NCI-H2107 treated with DMSO at 0.1 percent for 48 hours (cell line): ENCODE results near the gene SLC25A3.
"Not testable (repeated sequence)": the region's sequence is repeated elsewhere in the genome, so short reads cannot be mapped to it uniquely, and the experiment has no call there.

Experiments
- DNase-seq: peaks from one replicate; lab custom pipeline; 2025; ENCODE audit not compliant: unreplicated experiment; lab: John Stamatoyannopoulos, UW

SLC25A3 gene

DNA sequence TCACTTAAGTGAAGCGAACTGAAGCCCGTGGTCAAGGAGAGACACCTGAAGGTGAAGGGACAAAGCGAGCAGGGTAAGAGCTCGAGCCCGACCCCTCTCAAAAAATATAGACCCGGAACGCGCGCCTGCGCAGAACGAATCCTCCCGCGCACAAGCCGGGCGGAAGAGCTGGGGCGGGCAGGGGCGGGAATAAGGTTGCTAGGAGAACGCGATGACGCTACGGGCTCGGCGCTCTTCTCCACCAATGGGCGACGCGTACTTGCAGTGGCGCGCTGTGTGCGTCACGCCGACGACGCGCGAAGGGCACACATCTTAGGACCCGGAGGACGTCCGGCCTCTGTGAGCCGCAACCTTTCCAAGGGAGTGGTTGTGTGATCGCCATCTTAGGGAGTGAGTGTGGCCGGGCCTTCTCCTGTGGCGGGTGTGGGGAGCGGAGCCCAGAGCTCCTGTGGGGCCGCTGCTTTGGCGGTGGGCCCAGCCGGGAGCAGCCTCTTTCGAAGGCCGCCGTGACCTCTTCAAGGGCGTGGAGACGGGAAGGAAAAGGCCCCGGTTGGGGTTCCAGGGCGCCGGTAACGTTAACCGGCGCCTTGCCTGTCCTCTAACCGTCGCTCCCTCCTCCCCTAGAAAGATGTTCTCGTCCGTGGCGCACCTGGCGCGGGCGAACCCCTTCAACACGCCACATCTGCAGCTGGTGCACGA, at the start of gene SLC25A3:
Gene SLC25A3 (plus strand): TSS at position 336 of the 699 bp plus-strand sequence. CDS start 293 bp downstream, at position 629.
- peak; percentile 95 for DNase-seq

DNA sequence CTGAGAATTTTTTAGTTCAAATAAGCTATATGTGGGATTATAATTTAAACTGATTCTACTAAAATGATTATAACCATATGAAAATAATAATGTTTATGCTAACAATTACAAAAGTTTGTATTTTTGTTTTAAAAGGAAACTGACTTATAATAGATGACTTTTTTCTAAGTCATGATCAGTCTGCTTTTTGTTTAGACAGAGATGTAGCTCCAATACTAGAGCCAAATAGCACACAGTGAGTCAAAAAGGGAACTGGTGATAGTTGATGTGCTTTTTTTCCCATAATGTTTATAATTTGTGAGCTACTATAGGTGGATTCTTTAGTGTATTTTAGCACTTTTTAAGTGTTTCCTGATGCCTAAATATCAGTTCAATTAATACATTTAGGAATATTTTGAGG, 49.8 kb upstream of the SLC25A3 start:
- DNase-seq, result no peak

- DNase-seq, result no peak
Measured at GRCh38 chr12:98544751-98545150, 48.7 kb upstream of the SLC25A3 start.

- DNase-seq, result no peak
Measured at GRCh38 chr12:98549371-98550110, 43.9 kb upstream of the SLC25A3 start.

GRCh38 chr12:98551787-98552186, 41.7 kb upstream of the SLC25A3 start:
- DNase-seq, result no peak

DNA sequence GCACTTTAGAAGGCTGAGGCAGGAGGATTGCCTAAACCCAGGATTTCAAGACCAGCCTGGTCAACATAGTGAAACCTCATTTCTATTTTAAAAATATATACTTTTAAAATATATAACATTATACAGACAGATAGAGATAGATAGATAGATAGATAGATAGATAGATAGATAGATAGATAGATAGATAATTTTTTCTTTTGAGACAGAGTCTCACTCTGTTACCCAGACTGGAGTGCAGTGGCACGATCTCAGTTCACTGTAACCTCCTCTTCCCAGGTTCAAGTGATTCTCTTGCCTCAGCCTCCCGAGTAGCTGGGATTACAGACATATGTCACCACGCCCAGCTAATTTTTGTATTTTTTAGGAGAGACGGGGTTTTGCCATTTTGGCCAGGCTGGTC, 35.4 kb upstream of the SLC25A3 start:
- not testable (repeated sequence) for DNase-seq

DNA sequence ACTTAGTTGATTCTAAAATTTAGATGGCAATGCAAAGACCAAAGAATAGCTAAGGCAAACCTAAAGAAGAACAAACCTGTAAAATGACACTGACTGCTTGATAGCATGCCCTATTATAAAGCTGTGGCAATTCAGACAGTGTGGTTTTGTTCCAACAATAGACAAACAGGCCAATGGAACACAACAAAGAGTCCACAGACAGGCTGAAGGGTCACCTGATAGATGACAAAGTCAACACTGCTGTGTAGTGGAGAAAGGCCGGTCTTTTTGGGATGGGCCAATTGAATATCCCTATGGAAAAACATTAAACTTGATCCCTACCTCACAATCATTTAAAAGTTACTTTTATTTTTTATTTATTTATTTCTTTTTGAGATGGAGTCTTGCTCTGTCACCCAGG, 33.8 kb upstream of the SLC25A3 start:
- peak; percentile 71 for DNase-seq

- DNase-seq, result no peak
Measured at GRCh38 chr12:98561846-98562245, 31.6 kb upstream of the SLC25A3 start.

- no peak for DNase-seq
Measured at GRCh38 chr12:98572010-98572409, 21.5 kb upstream of the SLC25A3 start.

DNA sequence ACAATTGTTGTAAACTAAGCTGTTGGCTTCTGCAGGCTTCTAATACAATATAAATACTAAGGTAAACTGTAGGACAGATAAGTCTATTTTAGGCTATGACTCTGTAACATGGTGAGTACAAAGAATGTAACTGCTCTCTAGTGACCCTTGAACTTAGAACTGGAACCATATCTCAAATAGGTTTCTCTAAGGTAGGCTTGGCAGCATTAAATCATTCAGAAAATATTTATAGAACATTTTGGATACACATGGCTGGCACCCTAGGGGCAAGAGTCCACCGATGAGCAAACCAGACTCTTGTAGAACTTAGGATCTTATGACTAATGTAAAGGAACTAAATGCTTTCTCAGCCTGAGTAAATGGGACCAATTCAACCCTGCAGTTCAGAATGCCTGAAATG, 19.4 kb upstream of the SLC25A3 start:
- no peak for DNase-seq

DNA sequence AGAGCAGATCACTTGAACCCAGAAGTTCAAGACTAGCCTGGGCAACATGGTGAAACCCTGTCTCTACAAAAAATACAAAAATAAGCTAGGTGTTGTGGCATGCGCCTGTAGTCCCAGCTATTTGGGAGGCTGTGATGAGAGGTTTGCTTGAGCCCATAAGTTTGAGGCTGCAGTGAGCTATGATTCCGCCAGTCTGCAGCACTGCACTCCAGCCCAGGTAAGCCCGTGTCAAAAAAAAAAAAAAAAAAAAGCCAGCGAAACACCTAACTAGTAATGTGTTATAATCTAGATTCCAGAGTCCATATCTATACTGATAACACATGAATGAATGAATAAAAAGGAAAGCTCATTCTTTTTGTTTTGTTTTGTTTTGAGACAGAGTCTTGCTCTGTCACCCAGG, 18.5 kb upstream of the SLC25A3 start:
- DNase-seq, result no peak

DNA sequence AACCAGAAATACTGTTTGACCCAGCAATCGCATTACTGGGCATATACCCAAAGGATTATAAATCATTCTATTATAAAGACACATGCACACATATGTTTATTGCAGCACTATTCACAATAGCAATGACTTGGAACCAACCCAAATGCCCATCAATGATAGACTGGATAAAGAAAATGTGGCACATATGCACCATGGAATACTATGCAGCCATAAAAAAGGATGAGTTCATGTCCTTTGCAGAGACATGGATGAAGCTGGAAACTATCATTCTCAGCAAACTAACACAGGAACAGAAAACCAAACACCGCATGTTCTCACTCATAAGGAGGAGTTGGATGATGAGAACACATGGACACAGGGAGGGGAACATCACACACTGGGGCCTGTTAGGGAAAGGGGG, 16.7 kb upstream of the SLC25A3 start:
- DNase-seq, result not testable (repeated sequence)

GRCh38 chr12:98578392-98578791, 15.1 kb upstream of the SLC25A3 start:
- no peak for DNase-seq

- DNase-seq, result no peak
Measured at GRCh38 chr12:98578821-98579220, 14.7 kb upstream of the SLC25A3 start.

DNA sequence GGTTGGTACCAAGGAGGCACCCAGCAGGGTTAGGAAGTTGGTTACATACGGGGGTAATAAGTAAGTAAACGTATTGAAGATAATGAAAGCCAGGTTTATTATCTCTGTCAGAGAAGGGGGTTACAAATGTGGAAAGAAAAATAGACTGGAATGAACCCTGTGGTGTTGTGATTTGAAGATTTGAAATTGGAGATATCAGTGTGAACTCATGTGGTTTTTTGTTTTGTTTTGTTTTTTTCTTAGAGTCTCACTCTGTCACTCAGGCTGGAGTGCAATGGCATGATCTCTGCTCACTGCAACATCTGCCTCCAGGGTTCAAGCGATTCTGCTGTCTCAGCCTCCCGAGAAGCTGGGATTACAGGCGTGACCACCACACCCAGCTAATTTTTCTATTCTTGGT, 14.1 kb upstream of the SLC25A3 start:
- DNase-seq, result no peak

DNA sequence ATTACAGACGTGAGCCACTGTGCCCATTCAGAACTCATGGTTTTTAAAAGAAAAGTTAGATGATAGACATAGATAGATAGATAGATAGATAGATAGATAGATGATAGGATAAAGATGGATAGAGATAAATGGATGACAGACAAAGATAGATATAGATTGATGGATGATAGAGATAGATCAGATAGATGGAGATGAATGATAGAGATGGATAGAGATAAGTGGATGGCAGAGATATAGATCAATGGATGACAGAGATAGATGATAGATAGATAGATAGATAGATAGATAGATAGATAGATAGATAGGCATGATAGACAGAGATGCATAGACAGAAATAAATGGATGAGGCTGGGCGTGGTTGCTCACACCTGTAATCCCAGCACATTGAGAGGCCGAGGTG, 13.7 kb upstream of the SLC25A3 start:
- no peak for DNase-seq

- no peak for DNase-seq
Measured at GRCh38 chr12:98580695-98581094, 12.8 kb upstream of the SLC25A3 start.

- no peak for DNase-seq
Measured at GRCh38 chr12:98581101-98581500, 12.4 kb upstream of the SLC25A3 start.

- DNase-seq, result no peak
Measured at GRCh38 chr12:98582093-98582492, 11.4 kb upstream of the SLC25A3 start.

- DNase-seq, result peak; percentile 92
Measured at GRCh38 chr12:98587084-98587483, 6.4 kb upstream of the SLC25A3 start.

DNA sequence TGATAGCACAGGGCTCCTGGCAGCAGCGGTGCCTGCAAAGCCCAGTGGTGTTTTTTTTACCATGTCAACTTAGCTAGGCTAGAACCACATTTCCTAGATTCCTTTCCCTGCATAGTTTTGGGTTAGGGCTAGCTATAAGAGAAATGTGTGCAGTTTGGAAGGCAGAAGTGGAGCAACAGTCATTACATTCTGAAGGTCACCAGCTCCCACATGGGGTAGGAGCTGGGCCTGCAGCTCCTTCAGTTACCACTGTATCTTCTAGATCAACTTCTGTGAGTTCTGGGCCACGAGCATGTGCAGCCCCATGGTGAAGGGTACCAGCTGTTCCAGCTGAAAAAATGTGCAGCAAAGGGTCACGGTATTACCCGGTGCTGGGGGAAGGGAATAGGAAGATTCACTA, 2.3 kb upstream of the SLC25A3 start:
- no peak for DNase-seq

- no peak for DNase-seq
Measured at GRCh38 chr12:98592825-98593322, 612 bp upstream of the SLC25A3 start.
